A673 (cell line): ENCODE results near the gene COL13A1. TPM values are rescaled to one million over a fixed set of nuclear protein-coding genes. Genes with fewer than 3 reads are reported as not detected.

Source experiments
- BruUV-seq: library from RNA; stranded (reverse); fragments of 400-500 nt; replicated peaks from 2 replicates; lab custom pipeline; 2021; lab: Mats Ljungman, UMichigan
- CTCF ChIA-PET: fragments of 300-600 bp; sonication (Branson Sonifier 250); formaldehyde crosslinking; loops from one replicate; lab custom pipeline; 2022; ENCODE audit warnings: antibody characterized with exemption; lab: Charles Lee
- POLR2A ChIA-PET: fragments of 300-600 bp; sonication (Branson Sonifier 250); formaldehyde crosslinking; loops from one replicate; lab custom pipeline; 2022; ENCODE audit warnings: antibody characterized with exemption; ENCODE audit not compliant: low non-redundant PET; lab: Charles Lee
- DNase-seq: peaks from one replicate; pipeline ENCODE4 v3.0.0-alpha.2; 2015; ENCODE audit warnings: low spot score
- H3K27ac ChIP-seq: fragments of 200-600 bp; sonication (generic); 2 replicates; pipeline ENCODE4 v1.5.1; 2016; ENCODE audit warnings: mixed run types, low read depth, mild to moderate bottlenecking, mixed read lengths, antibody characterized with exemption, low read length; ENCODE audit not compliant: poor library complexity, severe bottlenecking
- H3K27me3 ChIP-seq: fragments of 200-600 bp; sonication (generic); replicated peaks from 2 replicates; pipeline ENCODE4 v1.6.1; 2017; ENCODE audit warnings: mixed run types, low read depth, mild to moderate bottlenecking, mixed read lengths, antibody characterized with exemption, low read length; ENCODE audit not compliant: insufficient read depth, poor library complexity
- H3K36me3 ChIP-seq: fragments of 200-600 bp; sonication (generic); 2 replicates; pipeline ENCODE4 v1.6.1; 2016; ENCODE audit warnings: mixed run types, mild to moderate bottlenecking, mixed read lengths, antibody characterized with exemption, low read length; ENCODE audit not compliant: insufficient read depth, poor library complexity, severe bottlenecking
- H3K4me1 ChIP-seq: fragments of 200-600 bp; sonication (generic); 2 replicates; pipeline ENCODE4 v1.6.1; 2017; ENCODE audit warnings: mixed run types, mild to moderate bottlenecking, mixed read lengths, antibody characterized with exemption, low read length; ENCODE audit not compliant: insufficient read depth, poor library complexity, severe bottlenecking
- H3K4me3 ChIP-seq: fragments of 200-600 bp; sonication (generic); 2 replicates; pipeline ENCODE4 v1.5.1; 2016; ENCODE audit warnings: low read depth, mixed run types, mild to moderate bottlenecking, mixed read lengths, low read length; ENCODE audit not compliant: poor library complexity, severe bottlenecking
- H3K9me3 ChIP-seq: fragments of 200-600 bp; sonication (generic); 2 replicates; pipeline ENCODE4 v1.6.1; 2016; ENCODE audit warnings: mixed run types, low read depth, mild to moderate bottlenecking, mixed read lengths, antibody characterized with exemption, low read length; ENCODE audit not compliant: poor library complexity, severe bottlenecking
- EZH2 ChIP-seq: fragments of 200-600 bp; sonication (generic); IDR thresholded peaks from 2 replicates; pipeline ENCODE4 v1.6.1; 2017; ENCODE audit warnings: borderline replicate concordance, low read depth, mild to moderate bottlenecking, mixed read lengths, antibody characterized with exemption, low read length; ENCODE audit not compliant: poor library complexity, severe bottlenecking
- intact Hi-C: fragments of 100-400 bp; cut with micrococcal nuclease; formaldehyde crosslinking; loops from one replicate; pipeline ENCODE4 v1.10.0; 2022; ENCODE audit not compliant: unreplicated experiment
- total RNA-seq: library from RNA; stranded (reverse); gene quantifications from 2 replicates; pipeline ENCODE4 v1.2.3, GENCODE V29; 2021
- TF ChIP-seq, protein P1 (sequence below): fragments of 300-800, 200-600 bp; sonication (generic); conservative IDR thresholded peaks from 2 replicates; pipeline ENCODE4 v1.5.1; 2017; ENCODE audit warnings: low read depth, mild to moderate bottlenecking, antibody characterized with exemption, low read length, moderate library complexity, mixed read lengths

The COL13A1 gene
- total RNA-seq, 1 experiment from 2014 or later, result 2.0 TPM

DNA sequence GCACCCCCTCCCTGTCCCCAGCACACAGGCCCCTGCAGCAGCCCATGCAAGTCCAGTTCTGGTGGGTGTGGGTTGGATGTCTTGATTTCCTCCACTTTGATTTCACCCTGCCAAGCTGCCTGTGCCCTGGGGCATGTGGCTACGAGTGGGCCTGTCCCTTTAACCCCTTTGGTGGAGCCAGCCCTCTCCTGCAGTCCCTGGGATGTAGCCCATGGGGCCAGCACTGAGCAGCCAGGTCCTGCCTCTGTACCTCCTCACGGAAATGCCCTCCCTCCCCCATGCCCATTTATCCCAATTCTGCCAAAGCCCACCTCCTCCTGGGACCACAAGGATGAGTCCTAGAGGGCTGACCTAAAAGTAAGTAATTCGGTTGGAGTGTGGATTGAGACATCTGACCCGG is 11.9 kb downstream of the COL13A1 start:
- intact Hi-C loops, result no loop called here
- Histone ChIP-seq H3K4me1 (no peaks in the 10 kb centered on the region), H3K36me3 (no peaks in the 10 kb centered on the region), H3K9me3 (no peaks in the 10 kb centered on the region), H3K27ac (no peak overlapping the region), H3K27me3 (no peaks in the 10 kb centered on the region), H3K4me3 (no peak overlapping the region)
- DNase-seq, result no peak
- no peak for TF ChIP-seq EZH2
- TF ChIP-seq, protein P1, sequence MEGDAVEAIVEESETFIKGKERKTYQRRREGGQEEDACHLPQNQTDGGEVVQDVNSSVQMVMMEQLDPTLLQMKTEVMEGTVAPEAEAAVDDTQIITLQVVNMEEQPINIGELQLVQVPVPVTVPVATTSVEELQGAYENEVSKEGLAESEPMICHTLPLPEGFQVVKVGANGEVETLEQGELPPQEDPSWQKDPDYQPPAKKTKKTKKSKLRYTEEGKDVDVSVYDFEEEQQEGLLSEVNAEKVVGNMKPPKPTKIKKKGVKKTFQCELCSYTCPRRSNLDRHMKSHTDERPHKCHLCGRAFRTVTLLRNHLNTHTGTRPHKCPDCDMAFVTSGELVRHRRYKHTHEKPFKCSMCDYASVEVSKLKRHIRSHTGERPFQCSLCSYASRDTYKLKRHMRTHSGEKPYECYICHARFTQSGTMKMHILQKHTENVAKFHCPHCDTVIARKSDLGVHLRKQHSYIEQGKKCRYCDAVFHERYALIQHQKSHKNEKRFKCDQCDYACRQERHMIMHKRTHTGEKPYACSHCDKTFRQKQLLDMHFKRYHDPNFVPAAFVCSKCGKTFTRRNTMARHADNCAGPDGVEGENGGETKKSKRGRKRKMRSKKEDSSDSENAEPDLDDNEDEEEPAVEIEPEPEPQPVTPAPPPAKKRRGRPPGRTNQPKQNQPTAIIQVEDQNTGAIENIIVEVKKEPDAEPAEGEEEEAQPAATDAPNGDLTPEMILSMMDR, result no peak
- ChIA-PET CTCF (no interaction called here), POLR2A (no interaction called here)
- BruUV-seq, result no TSS peak

DNA sequence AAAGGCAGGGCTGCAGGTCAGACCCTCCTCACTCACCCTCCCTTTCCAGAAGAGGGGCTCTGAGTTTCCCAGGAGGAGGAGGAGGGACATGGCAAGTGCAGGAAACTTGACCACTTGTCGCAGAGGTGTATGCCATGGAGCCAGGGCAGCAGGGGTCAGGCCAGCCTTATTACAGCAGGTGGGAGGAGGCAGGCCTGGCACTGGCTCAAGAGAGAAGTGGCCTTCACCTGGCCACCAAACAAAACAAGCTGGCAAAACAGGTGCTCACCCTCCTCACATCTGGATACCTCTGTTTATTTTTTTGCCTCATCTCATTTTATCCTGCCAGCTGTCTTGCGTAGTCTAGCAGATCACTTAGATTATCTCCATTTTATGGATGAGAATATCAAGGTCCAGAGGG is 12.5 kb downstream of the COL13A1 start:
- Histone ChIP-seq H3K27me3 (no peaks in the 10 kb centered on the region), H3K9me3 (no peaks in the 10 kb centered on the region), H3K36me3 (no peaks in the 10 kb centered on the region), H3K27ac (no peak overlapping the region), H3K4me3 (no peak overlapping the region), H3K4me1 (no peaks in the 10 kb centered on the region)
- intact Hi-C loops, result no loop called here
- no TSS peak for BruUV-seq
- POLR2A ChIA-PET, result no interaction called here
- no peak for TF ChIP-seq EZH2
- TF ChIP-seq, protein P1, result no peak
- DNase-seq, result no peak
- CTCF ChIA-PET, result no interaction called here

DNA sequence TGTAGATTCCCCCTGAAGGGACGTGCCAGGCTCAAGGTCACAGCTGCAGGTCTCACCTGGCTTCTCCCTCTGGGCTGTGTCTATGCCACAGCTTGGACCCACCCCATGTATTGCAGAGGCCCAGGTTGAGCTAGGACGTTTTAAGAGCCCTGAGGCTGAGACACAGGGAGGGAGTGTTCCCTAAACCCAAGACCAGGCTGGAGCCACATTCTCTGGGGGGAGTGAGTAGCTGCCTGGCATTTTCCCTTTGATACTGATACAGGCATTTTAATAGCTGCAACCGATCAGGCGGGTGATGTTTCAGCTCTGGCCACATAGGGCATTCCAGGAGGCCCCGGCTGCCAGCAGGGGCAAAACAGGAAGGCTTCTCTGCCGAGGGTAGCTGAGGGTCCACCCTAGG is 13.4 kb downstream of the COL13A1 start:
- ChIA-PET POLR2A (no interaction called here), CTCF (no interaction called here)
- Histone ChIP-seq H3K4me3 (no peak overlapping the region), H3K27ac (no peak overlapping the region), H3K27me3 (no peaks in the 10 kb centered on the region), H3K36me3 (no peaks in the 10 kb centered on the region), H3K9me3 (no peaks in the 10 kb centered on the region), H3K4me1 (no peaks in the 10 kb centered on the region)
- no TSS peak for BruUV-seq
- TF ChIP-seq EZH2, result no peak
- TF ChIP-seq, protein P1, result no peak
- no peak for DNase-seq
- intact Hi-C loops, result no loop called here
